CMK (cell line): Measurements from ENCODE around the gene EEA1.
"Not testable (repeated sequence)": the region's sequence is repeated elsewhere in the genome, so short reads cannot be mapped to it uniquely, and the experiment has no call there.

ENCODE experiments used
- DNase-seq: peaks from one replicate; pipeline ENCODE4 v3.0.0-alpha.2; 2010; ENCODE audit warnings: low read depth

The EEA1 gene

GRCh38 chr12:92928962-92929915, at the start of gene EEA1:
Gene EEA1 (minus strand): TSS chr12:92929295. CDS start chr12:92929066, 229 bp downstream.
- peak; percentile 77 for DNase-seq

- no peak for DNase-seq
These were observed 49.5 kb upstream of the EEA1 start for GRCh38 chr12:92978607-92979006.

- DNase-seq, result no peak
These were observed 48.2 kb upstream of the EEA1 start for GRCh38 chr12:92977326-92977725.

DNA sequence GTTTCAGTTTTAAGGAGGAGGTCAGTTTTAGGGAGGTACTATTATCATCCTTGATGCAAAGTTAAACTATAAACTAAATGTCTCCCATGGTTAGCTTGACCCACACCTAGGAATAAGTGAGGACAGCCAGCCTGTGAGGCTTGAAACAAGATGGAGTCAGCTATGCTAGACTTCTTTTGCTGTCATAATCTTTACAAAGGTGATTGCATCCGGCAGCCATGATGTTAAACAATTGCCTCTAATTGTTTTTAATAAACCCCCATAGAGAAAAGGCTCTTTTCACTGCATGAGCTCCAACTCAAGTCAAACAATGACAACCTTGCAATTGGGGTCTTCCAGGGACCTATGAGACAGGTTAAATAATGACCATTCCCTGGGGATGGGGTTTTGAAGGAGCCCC, 45.7 kb upstream of the EEA1 start:
- no peak for DNase-seq

DNA sequence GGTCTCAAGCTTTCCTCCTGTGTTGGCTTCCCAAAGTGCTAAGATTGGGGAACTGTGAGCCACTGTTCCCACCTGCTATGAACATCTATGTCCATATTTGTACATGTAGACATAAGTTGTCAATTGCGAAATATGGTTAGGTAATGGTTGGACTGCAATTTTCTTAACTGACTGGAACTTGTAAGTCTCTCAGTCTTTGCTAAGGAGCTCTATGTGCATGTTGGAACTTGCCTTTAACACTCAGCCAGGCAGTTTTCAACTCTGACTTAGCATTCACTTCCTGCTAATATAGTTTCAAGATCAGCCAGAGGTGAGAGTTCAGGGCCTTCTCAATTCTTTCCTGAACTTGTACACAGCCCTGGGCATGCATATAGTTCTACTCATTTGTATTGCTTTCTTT, 44.5 kb upstream of the EEA1 start:
- no peak for DNase-seq

GRCh38 chr12:92971859-92972524, 42.9 kb upstream of the EEA1 start:
- no peak for DNase-seq

DNA sequence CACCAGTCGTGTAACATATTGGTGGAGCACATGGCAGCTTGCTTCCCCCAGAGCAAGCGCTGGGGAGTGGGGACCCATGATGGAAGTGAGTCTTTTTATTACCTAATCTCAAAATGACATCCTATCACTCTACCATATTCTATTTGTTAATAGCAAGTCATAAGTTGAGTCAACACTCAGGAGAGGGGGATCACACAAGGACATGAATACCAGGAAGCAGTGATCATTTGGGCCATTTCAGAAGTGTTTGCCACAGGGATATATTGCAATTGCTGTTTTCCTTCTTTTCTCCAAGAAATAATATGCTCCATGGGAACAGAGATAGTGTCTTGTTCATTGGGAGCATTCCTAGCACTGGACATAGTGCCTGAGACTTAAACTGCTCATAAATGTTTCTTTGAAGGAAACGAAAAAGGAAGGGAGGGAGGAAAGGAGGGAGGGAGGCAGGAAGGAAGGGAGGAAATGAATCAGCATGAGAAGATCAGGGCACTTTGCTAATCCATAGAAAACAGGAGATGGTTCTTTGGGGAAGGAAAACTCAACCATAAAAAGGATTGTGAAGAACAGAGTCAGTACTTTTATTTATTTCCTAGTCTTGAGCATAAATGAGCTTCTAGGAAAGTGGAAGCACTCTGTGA, 39.2 kb upstream of the EEA1 start:
- no peak for DNase-seq

GRCh38 chr12:92964378-92964777, 35.3 kb upstream of the EEA1 start:
- DNase-seq, result not testable (repeated sequence)

GRCh38 chr12:92961949-92962348, 32.9 kb upstream of the EEA1 start:
- DNase-seq, result no peak

- no peak for DNase-seq
These were observed 27.0 kb upstream of the EEA1 start for GRCh38 chr12:92955997-92956663.

GRCh38 chr12:92953747-92954146, 24.7 kb upstream of the EEA1 start:
- DNase-seq, result no peak

- no peak for DNase-seq
These were observed 23.3 kb upstream of the EEA1 start for GRCh38 chr12:92952394-92952793.

DNA sequence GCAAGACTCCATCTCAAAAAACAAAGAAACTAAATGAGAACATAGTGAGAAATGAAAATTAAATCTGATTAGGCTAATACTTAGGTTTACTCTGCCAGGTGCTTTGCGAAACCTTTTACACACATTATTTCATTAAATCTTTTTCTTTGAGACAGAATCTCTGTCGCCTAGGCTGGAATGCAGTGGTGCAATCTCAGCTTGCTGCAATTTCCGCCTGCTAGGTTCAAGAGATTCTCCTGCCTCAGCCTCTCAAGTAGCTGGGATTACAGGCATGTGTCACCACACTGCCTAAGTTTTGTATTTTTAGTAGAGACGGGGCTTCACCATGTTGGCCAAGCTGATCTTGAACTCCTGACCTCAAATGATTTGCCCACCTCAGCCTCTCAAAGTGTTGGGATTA, 21.9 kb upstream of the EEA1 start:
- no peak for DNase-seq

GRCh38 chr12:92950011-92950410, 20.9 kb upstream of the EEA1 start:
- DNase-seq, result no peak

GRCh38 chr12:92949466-92949865, 20.4 kb upstream of the EEA1 start:
- DNase-seq, result no peak

GRCh38 chr12:92947589-92948215, 18.6 kb upstream of the EEA1 start:
- DNase-seq, result no peak

DNA sequence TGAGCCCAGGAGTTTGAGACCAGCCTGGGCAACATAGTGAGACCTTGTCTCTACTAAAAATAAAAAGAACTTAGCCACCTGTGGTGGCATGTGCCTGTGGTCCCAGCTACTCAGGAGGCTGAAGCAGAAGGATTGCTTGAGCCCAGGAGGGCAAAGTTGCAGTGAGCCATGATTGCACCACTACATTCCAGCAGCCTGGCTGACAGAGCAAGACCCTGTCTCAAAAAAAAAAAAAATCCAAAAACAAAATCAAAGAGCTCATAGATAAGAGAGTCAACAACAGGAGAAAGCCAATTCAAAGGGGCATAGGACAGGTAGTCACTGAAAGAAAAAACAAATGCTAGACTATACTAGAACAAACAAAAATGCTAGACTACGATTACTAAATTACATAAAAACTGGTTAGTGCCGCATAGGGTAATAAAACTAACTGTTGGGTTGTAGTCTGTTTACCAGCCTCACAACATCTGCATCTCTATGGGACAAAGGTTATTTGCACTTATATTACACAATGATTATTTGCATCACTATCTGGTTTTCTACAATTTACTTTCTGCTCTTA, 16.6 kb upstream of the EEA1 start:
- DNase-seq, result no peak

GRCh38 chr12:92943482-92944250, 14.6 kb upstream of the EEA1 start:
- DNase-seq, result no peak

- no peak for DNase-seq
These were observed 13.8 kb upstream of the EEA1 start for GRCh38 chr12:92942905-92943304.

DNA sequence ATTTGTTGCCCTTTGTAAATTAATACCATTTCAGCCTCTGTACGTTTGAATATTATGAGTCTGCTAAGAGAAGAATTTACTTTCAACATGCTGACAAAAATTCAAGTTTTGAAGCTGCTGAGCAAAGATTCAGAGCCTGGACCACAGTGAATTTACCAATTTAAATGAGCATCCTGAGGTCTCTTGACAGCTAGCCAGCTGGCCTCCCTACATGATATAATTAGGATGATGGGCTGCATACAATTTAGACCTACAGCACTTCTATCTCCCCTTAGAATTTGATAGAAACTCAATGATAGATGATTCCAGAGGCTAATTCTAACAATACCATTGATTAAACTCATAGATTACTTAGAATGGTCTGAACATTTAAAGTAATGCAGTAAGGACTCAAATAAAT, 10.0 kb upstream of the EEA1 start:
- no peak for DNase-seq

DNA sequence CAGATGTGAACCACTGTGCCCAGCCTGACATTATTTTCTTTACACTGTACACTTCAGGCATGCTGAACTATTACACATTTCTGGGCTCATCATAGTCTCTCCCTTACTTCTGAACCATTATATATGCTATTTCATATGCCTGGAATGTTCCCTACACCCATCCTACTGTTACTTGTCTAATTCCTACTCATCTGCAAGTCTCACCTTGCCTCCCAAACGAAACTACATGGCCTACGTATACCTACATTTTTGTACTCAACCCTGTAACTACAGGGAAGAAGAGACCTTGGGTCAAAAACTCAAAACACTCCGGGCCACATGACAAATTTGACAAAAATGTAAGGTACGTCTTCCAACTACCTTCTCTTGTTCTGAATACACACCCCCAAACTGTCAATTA, 9.5 kb upstream of the EEA1 start:
- DNase-seq, result no peak
